ENCODE results near the gene SON. TPM values are rescaled to one million over a fixed set of nuclear protein-coding genes. Genes with fewer than 3 reads are reported as not detected.

The SON gene
- total RNA-seq, 1 experiment from 2014 or later, result 329 TPM

DNA sequence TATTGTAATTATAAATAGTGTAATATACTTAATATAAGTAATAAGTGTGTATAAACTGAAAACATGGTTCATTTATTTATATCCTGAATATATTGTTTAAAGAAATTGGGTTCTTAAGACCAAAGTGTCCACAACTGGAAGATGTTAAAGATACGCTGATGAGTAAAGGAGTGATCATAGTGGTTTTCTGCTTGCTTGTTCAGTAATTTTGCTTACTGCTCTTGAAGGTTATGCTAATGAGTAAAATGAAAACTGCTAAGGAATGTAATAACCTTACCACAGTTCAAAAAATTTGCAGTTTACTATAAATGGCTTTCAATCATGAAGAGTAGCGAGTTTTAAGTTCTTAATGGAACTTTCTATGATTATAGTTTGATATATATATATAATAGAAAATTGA, 23.7 kb downstream of the SON start:
- Histone ChIP-seq H3T11ph (ENCODE audit: low read length) (no peak overlapping the region), H4K91ac (ENCODE audit: insufficient read length, low read depth, low read length) (no peak overlapping the region), H3K9me3 (ENCODE audit: control insufficient read depth, low read depth, low read length) (no peaks in the 10 kb centered on the region), H2BK5ac (ENCODE audit: insufficient read length, low read length) (no peak overlapping the region), H4K8ac (replicated peaks; ENCODE audit: insufficient read length, low read depth, low read length) (no peak overlapping the region), H3K27me3 (ENCODE audit: insufficient read depth, low read length) (no peaks in the 10 kb centered on the region), H3K23me2 (ENCODE audit: insufficient read length, low read depth, low read length, poor library complexity, severe bottlenecking) (no peaks in the 10 kb centered on the region), H3K56ac (ENCODE audit: insufficient read length, low read depth, low read length) (no peak overlapping the region), H3K4me1 (ENCODE audit: insufficient read depth, low read length) (no peaks in the 10 kb centered on the region), H3K4ac (ENCODE audit: low read depth, low read length) (no peak overlapping the region), H3K27ac (ENCODE audit: insufficient read length, low read depth, low read length) (no peak overlapping the region), H3K23ac (ENCODE audit: insufficient read length, low read depth, low read length) (no peak overlapping the region), H3K4me2 (ENCODE audit: insufficient read depth, insufficient read length, low read length) (no peak overlapping the region), H2BK120ac (ENCODE audit: low read depth, low read length, poor library complexity, severe bottlenecking) (no peak overlapping the region), H2AFZ (ENCODE audit: low read length) (no peak overlapping the region), H2AK5ac (ENCODE audit: insufficient read length, low read length) (no peak overlapping the region), H3K9ac (ENCODE audit: extremely low read depth, insufficient read length, low read length) (no peak overlapping the region), H3K14ac (ENCODE audit: insufficient read depth, low read length) (no peak overlapping the region), H3K79me1 (ENCODE audit: insufficient read depth, low read depth, low read length, poor library complexity, severe bottlenecking) (no peaks in the 10 kb centered on the region), H4K20me1 (ENCODE audit: control insufficient read depth, insufficient read depth, insufficient read length) (no peaks in the 10 kb centered on the region), H4K5ac (ENCODE audit: insufficient read length, low read depth, low read length) (no peak overlapping the region), H2BK20ac (ENCODE audit: low read depth, low read length, poor library complexity, severe bottlenecking) (no peak overlapping the region), H2BK12ac (ENCODE audit: insufficient read length, low read depth, low read length) (no peak overlapping the region), H2BK15ac (ENCODE audit: low read depth, low read length) (no peak overlapping the region), H3K79me2 (ENCODE audit: insufficient read depth, low read length) (no peaks in the 10 kb centered on the region), H3K18ac (ENCODE audit: insufficient read length, low read depth, low read length) (no peak overlapping the region)
- Mint-ChIP-seq H3K4me3 (no peak overlapping the region), H3K36me3 (ENCODE audit: insufficient read depth in 1 of 3, low read depth in 3 of 3) (peaks cover 18 to 52% (median 51%) of the 10 kb centered on the region in 3 experiments; a peak in 6 of 7 replicates), H3K4me1 (peaks cover under 1% of the 10 kb centered on the region in 2 experiments), H3K27me3 (ENCODE audit: low read depth) (no peaks in the 10 kb centered on the region), H3K27ac (no peak overlapping the region), H3K9me3 (no peaks in the 10 kb centered on the region)
- WGBS (ENCODE audit: extremely low coverage, insufficient read length, low lambda C conversion rate), result no CpG with 5 or more reads among the region's 2 CpGs
- no peak for DNase-seq
- TF ChIP-seq, protein P1, sequence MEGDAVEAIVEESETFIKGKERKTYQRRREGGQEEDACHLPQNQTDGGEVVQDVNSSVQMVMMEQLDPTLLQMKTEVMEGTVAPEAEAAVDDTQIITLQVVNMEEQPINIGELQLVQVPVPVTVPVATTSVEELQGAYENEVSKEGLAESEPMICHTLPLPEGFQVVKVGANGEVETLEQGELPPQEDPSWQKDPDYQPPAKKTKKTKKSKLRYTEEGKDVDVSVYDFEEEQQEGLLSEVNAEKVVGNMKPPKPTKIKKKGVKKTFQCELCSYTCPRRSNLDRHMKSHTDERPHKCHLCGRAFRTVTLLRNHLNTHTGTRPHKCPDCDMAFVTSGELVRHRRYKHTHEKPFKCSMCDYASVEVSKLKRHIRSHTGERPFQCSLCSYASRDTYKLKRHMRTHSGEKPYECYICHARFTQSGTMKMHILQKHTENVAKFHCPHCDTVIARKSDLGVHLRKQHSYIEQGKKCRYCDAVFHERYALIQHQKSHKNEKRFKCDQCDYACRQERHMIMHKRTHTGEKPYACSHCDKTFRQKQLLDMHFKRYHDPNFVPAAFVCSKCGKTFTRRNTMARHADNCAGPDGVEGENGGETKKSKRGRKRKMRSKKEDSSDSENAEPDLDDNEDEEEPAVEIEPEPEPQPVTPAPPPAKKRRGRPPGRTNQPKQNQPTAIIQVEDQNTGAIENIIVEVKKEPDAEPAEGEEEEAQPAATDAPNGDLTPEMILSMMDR (conservative IDR thresholded peaks at IDR 0.05), result no peak
